ENCODE results near the gene IL16. TPM values are rescaled to one million over a fixed set of nuclear protein-coding genes. Genes with fewer than 3 reads are reported as not detected.

The IL16 gene
- total RNA-seq, 1 donor from 2014 or later = 8.5 TPM

DNA sequence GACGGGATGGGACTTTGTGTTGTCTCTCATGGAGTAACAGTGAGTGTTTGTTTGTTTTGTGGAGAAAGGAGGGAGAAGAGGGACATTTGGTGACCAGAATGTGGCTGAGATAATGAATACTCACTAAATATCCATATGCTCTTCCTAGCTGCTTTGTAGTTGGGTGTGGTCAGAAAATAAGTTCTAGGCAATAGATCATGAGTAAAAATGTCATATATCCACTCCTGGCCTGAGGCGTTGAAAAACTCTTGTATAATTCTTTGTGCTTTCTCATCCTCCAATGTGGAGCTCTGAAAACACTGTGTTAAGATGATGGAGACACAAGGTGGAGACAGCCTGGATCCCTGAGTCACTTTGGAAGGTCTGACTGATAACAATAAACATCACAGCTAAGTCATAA is 28.0 kb upstream of the IL16 start:
- H3K27me3 ChIP-seq = no peaks in the 10 kb centered on the region
- TF ChIP-seq, protein P1, sequence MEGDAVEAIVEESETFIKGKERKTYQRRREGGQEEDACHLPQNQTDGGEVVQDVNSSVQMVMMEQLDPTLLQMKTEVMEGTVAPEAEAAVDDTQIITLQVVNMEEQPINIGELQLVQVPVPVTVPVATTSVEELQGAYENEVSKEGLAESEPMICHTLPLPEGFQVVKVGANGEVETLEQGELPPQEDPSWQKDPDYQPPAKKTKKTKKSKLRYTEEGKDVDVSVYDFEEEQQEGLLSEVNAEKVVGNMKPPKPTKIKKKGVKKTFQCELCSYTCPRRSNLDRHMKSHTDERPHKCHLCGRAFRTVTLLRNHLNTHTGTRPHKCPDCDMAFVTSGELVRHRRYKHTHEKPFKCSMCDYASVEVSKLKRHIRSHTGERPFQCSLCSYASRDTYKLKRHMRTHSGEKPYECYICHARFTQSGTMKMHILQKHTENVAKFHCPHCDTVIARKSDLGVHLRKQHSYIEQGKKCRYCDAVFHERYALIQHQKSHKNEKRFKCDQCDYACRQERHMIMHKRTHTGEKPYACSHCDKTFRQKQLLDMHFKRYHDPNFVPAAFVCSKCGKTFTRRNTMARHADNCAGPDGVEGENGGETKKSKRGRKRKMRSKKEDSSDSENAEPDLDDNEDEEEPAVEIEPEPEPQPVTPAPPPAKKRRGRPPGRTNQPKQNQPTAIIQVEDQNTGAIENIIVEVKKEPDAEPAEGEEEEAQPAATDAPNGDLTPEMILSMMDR (IDR thresholded peaks at IDR 0.05) = no peak
- no peak overlapping the region for H3K4me3 ChIP-seq
- H3K27ac ChIP-seq = no peak overlapping the region
- H3K9me3 ChIP-seq = no peaks in the 10 kb centered on the region
- H3K36me3 ChIP-seq = no peaks in the 10 kb centered on the region
- DNase-seq (ENCODE audit: low spot score in 2 of 2) = no peak
- intact Hi-C loops (cut with DNase I) = no loop called here
- H3K4me1 ChIP-seq = no peaks in the 10 kb centered on the region

DNA sequence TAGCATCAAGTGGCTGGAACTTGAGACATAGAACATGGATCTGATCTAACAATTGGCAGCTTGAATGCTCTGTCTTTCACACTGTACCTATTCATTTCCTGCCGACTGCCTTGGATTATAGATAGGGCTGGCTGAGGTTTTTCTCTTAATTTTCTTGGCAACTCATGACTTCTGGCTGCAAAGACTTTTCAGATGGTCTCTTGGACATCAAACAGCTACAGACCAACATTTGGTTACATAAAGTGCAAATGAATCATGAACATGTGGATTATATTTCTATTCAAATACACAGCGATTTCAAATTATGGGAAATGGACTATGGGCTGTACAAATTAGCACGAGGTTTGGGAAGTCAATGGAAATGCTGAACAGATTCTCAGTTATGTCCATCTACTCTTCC is 26.2 kb upstream of the IL16 start:
- intact Hi-C loops (cut with DNase I) = no loop called here
- Histone ChIP-seq H3K27me3 (no peaks in the 10 kb centered on the region), H3K9me3 (no peaks in the 10 kb centered on the region), H3K36me3 (no peaks in the 10 kb centered on the region), H3K27ac (no peak overlapping the region), H3K4me3 (no peak overlapping the region), H3K4me1 (no peaks in the 10 kb centered on the region)
- TF ChIP-seq, protein P1 (IDR thresholded peaks at IDR 0.05) = no peak
- no peak for DNase-seq (ENCODE audit: low spot score in 2 of 2)

- no peak for DNase-seq (ENCODE audit: low spot score in 2 of 2)
- Histone ChIP-seq H3K9me3 (no peaks in the 10 kb centered on the region), H3K4me1 (no peaks in the 10 kb centered on the region), H3K4me3 (no peak overlapping the region), H3K27ac (no peak overlapping the region), H3K36me3 (no peaks in the 10 kb centered on the region), H3K27me3 (no peaks in the 10 kb centered on the region)
- intact Hi-C loops (cut with DNase I) = no loop called here
- TF ChIP-seq, protein P1 (IDR thresholded peaks at IDR 0.05) = no peak
Measured at GRCh38 chr15:81171286-81171685, 25.4 kb upstream of the IL16 start.

- H3K27ac ChIP-seq = no peak overlapping the region
- no peaks in the 10 kb centered on the region for H3K27me3 ChIP-seq
- no peak overlapping the region for H3K4me3 ChIP-seq
- H3K9me3 ChIP-seq = no peaks in the 10 kb centered on the region
- DNase-seq (ENCODE audit: low spot score in 2 of 2) = no peak
- TF ChIP-seq, protein P1 (IDR thresholded peaks at IDR 0.05) = no peak
- intact Hi-C loops (cut with DNase I) = no loop called here
- H3K4me1 ChIP-seq = no peaks in the 10 kb centered on the region
- H3K36me3 ChIP-seq = no peaks in the 10 kb centered on the region
Measured at GRCh38 chr15:81174125-81174791, 22.4 kb upstream of the IL16 start.

- no peaks in the 10 kb centered on the region for H3K36me3 ChIP-seq
- no peak overlapping the region for H3K27ac ChIP-seq
- intact Hi-C loops (cut with DNase I) = no loop called here
- H3K4me1 ChIP-seq = no peaks in the 10 kb centered on the region
- no peaks in the 10 kb centered on the region for H3K9me3 ChIP-seq
- DNase-seq (ENCODE audit: low spot score in 2 of 2) = no peak
- TF ChIP-seq, protein P1 (IDR thresholded peaks at IDR 0.05) = no peak
- H3K4me3 ChIP-seq = no peak overlapping the region
- no peaks in the 10 kb centered on the region for H3K27me3 ChIP-seq
Measured at GRCh38 chr15:81174792-81175327, 21.8 kb upstream of the IL16 start.
